Thoracic aorta (tissue), 2 donors: ENCODE results near the gene SPPL3. TPM values are rescaled to one million over a fixed set of nuclear protein-coding genes. Genes with fewer than 3 reads are reported as not detected.

ENCODE experiments used
- ATAC-seq: fragments of 150-250 bp; one replicate; pipeline ENCODE4 v1.8.0; 2017; ENCODE audit warnings: low read depth; ENCODE audit not compliant: insufficient number of reproducible peaks, low FRiP score
- DNase-seq: peaks from one replicate; pipeline ENCODE4 v3.0.0-alpha.2; 2020; ENCODE audit warnings: low spot score
- H3K27ac ChIP-seq, 2 donors: fragments of 200-600 bp; sonication (generic); 1 replicate in 1 of 2; 2 replicates in 1 of 2; pipeline ENCODE4 v1.5.1; 2016; ENCODE audit warnings: mild to moderate bottlenecking in 2 of 2, moderate library complexity in 2 of 2
- H3K27me3 ChIP-seq: fragments of 200-600 bp; sonication (generic); replicated peaks from 2 replicates; pipeline ENCODE4 v1.6.0; 2016; ENCODE audit warnings: mild to moderate bottlenecking; ENCODE audit not compliant: insufficient read depth
- H3K36me3 ChIP-seq: fragments of 200-600 bp; sonication (generic); one replicate; pipeline ENCODE4 v1.5.1; 2016
- H3K4me1 ChIP-seq, 2 donors: fragments of 200-600 bp; sonication (generic); 1 replicate in 1 of 2; 2 replicates in 1 of 2; pipeline versions ENCODE4 v1.5.1 to v1.6.0; 2016; ENCODE audit warnings: low read depth in 2 of 2, mild to moderate bottlenecking in 1 of 2; ENCODE audit not compliant: control insufficient read depth in 1 of 2
- H3K4me3 ChIP-seq: fragments of 200-600 bp; sonication (generic); 2 replicates; pipeline ENCODE4 v1.5.1; 2016; ENCODE audit warnings: mild to moderate bottlenecking
- H3K9me3 ChIP-seq: fragments of 200-600 bp; sonication (generic); 2 replicates; pipeline ENCODE4 v1.5.1; 2016
- total RNA-seq, 2 donors: library from RNA; depleted of rRNA; stranded (reverse); fragments of >200 nt; gene quantifications; one replicate each; pipeline versions ENCODE4 v1.1.0 to v1.2.3, GENCODE V29; 2016
- TF ChIP-seq, protein P1 (sequence below): fragments of 200-600 bp; sonication (generic); IDR thresholded peaks from one replicate; pipeline ENCODE4 v1.5.1; 2019; ENCODE audit warnings: antibody characterized with exemption

Gene SPPL3
- total RNA-seq, 2 donors from 2014 or later = 23.7 to 24.8 TPM

- DNase-seq = no peak
- H3K4me3 ChIP-seq = no peak overlapping the region
- ATAC-seq = no peak
- no peaks in the 10 kb centered on the region for H3K36me3 ChIP-seq
- peaks cover 53 to 59% of the 10 kb centered on the region in 2 donors for H3K4me1 ChIP-seq
- H3K27me3 ChIP-seq = no peaks in the 10 kb centered on the region
- TF ChIP-seq, protein P1, sequence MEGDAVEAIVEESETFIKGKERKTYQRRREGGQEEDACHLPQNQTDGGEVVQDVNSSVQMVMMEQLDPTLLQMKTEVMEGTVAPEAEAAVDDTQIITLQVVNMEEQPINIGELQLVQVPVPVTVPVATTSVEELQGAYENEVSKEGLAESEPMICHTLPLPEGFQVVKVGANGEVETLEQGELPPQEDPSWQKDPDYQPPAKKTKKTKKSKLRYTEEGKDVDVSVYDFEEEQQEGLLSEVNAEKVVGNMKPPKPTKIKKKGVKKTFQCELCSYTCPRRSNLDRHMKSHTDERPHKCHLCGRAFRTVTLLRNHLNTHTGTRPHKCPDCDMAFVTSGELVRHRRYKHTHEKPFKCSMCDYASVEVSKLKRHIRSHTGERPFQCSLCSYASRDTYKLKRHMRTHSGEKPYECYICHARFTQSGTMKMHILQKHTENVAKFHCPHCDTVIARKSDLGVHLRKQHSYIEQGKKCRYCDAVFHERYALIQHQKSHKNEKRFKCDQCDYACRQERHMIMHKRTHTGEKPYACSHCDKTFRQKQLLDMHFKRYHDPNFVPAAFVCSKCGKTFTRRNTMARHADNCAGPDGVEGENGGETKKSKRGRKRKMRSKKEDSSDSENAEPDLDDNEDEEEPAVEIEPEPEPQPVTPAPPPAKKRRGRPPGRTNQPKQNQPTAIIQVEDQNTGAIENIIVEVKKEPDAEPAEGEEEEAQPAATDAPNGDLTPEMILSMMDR = no peak
- H3K27ac ChIP-seq = peak overlapping the region in 1 of 2 donors; percentile 24
- H3K9me3 ChIP-seq = no peaks in the 10 kb centered on the region
Measured at GRCh38 chr12:120851444-120851843, 52.7 kb downstream of the SPPL3 start.

DNA sequence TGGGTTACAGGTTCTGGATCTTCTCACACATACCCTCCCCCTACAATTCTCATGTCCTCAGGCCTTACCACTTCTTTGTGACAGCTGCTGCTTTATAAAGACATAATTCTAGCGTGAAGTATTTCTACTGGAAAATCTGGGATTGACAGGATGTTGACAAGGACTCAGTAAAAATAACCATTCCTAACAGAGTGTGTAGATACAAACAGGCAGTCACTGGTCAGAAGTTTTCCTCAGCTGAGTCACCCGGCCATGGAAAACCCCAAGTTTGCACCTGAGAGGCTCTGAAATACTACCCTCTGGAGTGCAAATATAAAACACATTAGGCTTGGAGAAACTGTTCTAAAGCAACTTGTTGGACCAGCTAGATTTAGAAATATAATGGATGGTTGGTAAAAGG is 54.4 kb downstream of the SPPL3 start:
- H3K9me3 ChIP-seq = no peaks in the 10 kb centered on the region
- H3K27me3 ChIP-seq = no peaks in the 10 kb centered on the region
- ATAC-seq = peak; percentile 45
- DNase-seq = no peak
- H3K4me1 ChIP-seq = peaks cover 59 to 61% of the 10 kb centered on the region in 2 donors
- H3K27ac ChIP-seq = peak overlapping the region; percentile 4 to 69
- no peaks in the 10 kb centered on the region for H3K36me3 ChIP-seq
- no peak overlapping the region for H3K4me3 ChIP-seq
- TF ChIP-seq, protein P1 = no peak

DNA sequence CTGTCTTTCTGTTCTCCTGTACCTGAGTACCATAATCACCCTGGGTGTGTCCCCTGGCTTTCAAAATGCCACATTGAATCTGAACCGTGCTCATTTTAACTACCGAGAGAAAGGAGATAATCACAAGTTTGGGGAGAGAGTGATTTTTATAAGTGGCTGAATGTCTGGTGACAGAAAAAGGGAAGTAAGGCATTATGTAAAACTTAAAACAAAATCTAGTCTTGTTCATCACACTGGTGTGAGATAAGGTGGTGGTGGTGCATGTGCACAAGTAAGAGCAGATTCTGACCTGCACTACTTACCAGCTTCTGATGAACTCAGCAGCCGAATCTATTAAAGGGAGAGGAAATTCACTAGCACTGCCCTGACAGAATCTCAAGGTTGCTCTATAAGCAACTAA is 56.3 kb downstream of the SPPL3 start:
- TF ChIP-seq, protein P1 = no peak
- Histone ChIP-seq H3K27me3 (no peaks in the 10 kb centered on the region), H3K4me3 (no peak overlapping the region), H3K4me1 (peaks cover 45 to 71% of the 10 kb centered on the region in 2 donors), H3K27ac (peak overlapping the region in 1 of 2 donors; percentile 58), H3K9me3 (no peaks in the 10 kb centered on the region), H3K36me3 (no peaks in the 10 kb centered on the region)
- DNase-seq (no peak), ATAC-seq (no peak)

- no peaks in the 10 kb centered on the region for H3K27me3 ChIP-seq
- H3K4me3 ChIP-seq = no peak overlapping the region
- no peak for ATAC-seq
- TF ChIP-seq, protein P1 = no peak
- peak overlapping the region in 1 of 2 donors; percentile 58 for H3K27ac ChIP-seq
- H3K4me1 ChIP-seq = peaks cover 45 to 71% of the 10 kb centered on the region in 2 donors
- DNase-seq = no peak
- no peaks in the 10 kb centered on the region for H3K9me3 ChIP-seq
- no peaks in the 10 kb centered on the region for H3K36me3 ChIP-seq
Measured at GRCh38 chr12:120847392-120847791, 56.8 kb downstream of the SPPL3 start.

GRCh38 chr12:120846721-120847120 is 57.4 kb downstream of the SPPL3 start:
- Histone ChIP-seq H3K4me1 (peaks cover 45 to 69% of the 10 kb centered on the region in 2 donors), H3K27ac (peak overlapping the region in 1 of 2 donors; percentile 58), H3K27me3 (no peaks in the 10 kb centered on the region), H3K4me3 (no peak overlapping the region), H3K36me3 (no peaks in the 10 kb centered on the region), H3K9me3 (no peaks in the 10 kb centered on the region)
- no peak for ATAC-seq
- TF ChIP-seq, protein P1 = no peak
- no peak for DNase-seq
